NCI-H748 (cell line): Measurements from ENCODE around the gene PRXL2C.

Experiments
- DNase-seq: peaks from one replicate; lab custom pipeline; 2025; ENCODE audit not compliant: unreplicated experiment; lab: John Stamatoyannopoulos, UW

PRXL2C gene

DNA sequence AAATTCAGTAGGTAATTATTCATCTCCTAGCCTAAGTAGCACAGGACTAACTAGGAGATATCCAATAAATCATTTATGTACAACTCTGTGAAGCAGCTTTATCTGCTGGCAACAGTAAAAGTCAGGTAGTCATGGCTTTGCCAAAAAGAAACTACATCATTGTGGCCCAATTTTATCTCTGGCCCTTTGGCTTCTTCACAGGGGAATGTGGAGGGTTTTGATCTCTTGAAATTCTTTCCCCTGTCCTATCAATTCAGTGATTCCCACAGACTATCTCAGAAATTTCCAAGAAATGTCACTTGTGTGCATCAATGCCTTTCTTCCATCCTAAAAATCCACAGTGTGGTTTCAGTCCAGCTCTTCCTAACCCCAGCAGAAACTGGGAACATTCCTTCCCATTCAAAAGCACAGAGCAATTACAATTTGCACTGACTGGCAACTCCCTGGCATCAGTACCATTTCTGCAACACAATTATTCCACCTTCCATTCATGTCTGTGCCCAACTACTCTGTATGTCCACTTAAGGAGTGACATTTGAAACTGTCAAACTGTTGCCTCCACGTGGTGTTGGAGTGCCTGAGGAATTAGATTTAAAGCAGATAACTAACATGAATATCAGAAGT lies 42.0 kb downstream of the PRXL2C start:
- DNase-seq, result peak; percentile 24

DNA sequence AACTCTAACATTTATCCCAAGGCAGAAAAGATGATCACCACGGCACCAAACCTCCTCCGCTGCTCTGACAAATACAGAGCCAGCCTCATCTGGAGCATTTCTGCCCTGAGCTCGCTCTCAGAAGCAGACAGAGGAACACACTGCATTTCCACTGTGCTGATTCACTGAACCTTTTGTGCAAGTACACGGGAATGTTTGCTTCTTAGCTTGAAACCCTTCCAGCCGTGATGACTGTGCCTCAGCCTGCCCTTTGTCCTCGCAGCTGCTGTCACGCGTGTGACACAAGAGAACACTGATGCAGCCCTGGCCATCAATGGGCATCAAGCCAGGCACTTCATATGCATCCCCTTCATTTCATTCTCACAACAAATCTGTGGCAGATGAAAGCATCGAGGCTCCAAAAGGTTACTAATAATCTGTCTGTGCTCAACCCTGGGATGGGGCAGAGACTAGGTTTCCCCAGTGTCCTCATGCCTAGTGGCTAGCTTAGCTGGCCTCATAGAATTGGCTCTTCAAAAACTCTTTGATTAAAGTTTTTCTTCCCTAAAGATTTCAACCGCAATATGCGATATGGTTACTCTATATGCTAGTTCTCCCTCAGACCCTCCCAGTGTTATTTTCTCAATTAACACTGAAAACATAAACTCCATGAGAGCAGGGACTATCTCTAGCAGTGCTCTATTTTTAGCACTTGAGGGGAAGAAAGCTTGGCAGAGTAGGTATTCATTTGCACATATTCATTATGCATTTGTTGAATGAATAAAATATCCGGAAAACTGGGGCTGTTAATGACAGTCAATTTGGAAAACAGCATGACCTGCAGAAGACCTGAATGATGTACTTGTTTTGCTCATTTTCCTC lies 42.8 kb downstream of the PRXL2C start:
- peak; percentile 80 for DNase-seq

DNA sequence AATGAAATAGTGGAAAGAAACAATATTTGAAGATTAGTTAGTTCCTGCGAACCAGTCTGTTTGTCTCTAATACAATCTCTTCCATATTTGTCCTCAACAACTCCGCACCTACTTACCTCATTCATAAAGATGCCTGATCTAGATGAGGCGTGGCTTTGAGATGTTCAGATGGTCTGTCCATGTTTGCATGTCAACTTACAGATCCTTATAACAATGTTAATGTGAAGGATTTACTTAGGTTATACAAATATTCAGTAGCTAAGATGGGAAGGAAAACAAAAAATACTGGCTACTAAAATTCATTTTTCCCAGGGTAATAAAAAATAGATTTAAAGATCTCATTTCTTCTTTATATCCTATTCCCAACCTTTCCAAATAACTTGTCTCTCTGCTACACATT lies 43.8 kb downstream of the PRXL2C start:
- no peak for DNase-seq

DNA sequence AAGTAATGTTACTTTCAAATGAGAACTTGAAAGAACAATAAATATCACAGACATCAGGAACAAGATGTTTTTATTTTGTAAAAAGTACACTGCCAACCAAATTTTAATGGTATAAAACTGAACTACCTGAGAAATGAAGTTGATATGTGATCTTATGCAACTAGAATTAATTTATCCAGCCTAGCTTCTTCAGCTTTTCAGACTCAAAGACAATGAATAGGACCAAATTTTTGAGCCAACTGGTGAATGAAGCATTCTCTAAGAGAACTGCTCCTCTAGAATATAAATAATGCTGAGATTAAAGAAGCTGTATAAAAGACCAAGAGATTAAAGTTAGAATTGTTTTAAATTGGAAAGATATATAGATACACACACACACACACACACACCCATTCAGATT lies 45.4 kb downstream of the PRXL2C start:
- DNase-seq, result no peak

DNA sequence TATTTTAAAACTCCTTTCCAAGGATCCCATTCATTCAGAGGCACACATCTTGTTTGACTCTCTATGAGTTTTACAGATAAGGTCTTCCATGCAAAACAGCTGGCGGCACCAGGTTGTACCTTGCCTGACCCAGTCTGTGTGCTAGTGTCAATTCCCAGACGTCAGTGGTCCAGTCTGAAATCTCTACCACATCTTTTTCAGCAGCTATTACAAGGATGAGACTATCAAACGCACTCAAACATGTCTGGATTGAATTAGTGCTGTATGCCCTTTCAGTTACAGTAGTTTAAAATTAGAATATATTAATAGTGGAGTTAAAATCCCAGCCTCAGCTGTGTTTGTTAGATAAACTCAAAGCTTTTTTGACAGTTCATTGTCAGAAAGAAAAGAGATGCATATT lies 47.1 kb downstream of the PRXL2C start:
- DNase-seq, result no peak

DNA sequence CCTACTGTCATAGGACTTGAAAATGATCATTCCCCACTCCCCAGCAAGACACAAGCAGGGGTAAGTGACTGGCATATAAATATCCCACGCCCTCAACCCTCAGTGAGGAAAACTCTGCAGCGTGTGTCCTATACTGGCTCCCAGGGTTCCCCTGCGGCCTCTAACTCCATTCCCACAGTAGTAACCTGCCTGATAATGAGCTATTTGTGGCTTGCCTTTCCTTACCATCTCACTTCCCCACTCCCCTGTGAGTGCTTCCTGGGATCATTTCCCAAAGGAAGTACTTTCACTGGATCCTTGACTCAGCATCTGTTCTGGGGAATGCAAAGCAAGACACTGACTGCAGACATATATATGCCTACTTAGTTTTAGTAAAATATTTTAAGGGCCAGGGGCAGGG lies 49.8 kb downstream of the PRXL2C start:
- DNase-seq, result no peak

DNA sequence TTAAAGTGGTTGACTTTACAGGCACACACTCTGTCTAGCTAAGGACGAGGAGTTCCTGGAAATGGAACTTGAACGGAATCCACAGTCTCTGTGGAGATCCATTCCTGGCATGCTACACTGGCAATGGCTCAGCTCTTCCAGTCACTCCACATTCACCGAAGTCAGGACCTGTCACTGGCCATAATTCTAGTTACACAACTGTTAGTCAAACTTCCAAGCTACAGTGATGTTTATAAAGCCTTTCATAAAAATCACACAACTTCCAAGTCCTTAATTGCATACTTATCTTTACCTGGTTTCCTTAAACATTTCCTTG lies 51.2 kb downstream of the PRXL2C start:
- DNase-seq, result no peak

DNA sequence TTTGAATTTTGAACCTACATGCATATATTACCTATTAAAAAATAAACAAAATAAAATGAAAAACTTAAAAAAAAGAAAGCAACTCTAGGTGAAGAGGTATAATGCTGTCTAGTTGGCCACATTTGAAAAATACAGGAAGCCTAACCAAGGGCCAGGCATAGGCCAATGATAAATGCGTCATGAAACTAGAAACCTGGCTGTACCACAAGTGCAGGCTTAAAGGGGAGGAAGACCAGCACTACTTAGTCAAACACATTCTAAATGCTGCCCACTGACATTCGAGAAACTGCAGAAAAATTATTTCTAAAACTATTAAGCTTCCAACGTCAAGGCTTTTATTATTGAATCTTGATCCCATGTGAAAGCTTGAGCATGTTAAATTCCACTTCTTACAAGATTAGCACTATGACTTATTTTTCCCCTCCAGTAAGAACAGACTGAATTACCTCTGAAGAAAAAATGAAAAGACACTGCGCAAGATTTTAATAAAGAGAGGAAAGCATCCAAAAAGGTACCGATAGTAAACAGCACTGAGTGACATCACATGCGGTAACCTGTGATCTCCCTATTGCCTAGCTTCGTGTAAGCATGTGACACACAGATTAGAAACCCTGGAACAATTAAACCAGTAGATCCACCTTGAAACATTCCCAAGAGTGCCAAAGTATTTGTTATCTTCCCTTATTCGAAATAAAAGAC lies 51.7 kb downstream of the PRXL2C start:
- no peak for DNase-seq

DNA sequence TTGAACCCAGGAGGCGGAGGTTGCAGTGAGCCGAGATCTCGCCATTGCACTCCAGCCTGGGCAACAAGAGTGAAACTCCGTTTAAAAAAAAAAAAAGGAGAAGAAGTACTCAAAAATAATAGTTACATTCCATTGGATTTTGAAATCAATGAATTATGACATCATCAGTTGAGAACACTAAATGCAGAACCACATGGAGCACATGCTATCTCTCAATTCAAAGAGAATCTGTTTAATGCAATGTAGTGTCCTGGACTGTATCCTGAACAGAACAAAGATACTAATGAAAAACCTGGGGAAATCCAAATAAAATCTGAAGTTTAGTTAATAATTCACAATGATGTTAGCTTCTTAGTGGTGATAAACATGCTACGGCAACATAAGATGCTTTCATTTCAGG lies 55.8 kb downstream of the PRXL2C start:
- no peak for DNase-seq

DNA sequence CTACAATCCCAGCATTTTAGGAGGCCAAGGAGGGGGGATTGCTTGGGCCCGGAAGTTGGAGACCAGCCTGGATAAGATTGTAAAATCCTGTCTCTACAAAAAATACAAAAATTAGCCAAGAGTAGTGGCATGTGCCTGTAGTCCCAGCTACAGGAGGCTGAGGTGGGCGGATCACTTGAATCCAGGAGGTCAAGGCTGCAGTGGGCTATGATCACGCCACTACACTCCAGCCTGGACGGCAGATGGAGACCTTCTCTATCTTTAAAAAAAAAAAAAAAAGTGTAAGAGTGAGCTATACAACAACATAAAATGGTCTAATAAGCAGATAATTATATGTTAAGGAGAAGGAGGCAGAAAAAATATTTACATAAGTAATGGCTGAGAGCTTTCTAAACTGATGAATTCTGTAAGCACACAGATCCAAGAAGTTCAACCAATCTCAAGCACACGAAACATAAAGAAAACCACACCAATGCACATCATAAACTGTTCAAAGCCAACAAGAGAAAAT lies 58.5 kb downstream of the PRXL2C start:
- DNase-seq, result peak; percentile 74
